H4 (cell line): ENCODE results near the gene GATD1. TPM values are rescaled to one million over a fixed set of nuclear protein-coding genes. Genes with fewer than 3 reads are reported as not detected.

Experiments used
- DNase-seq: peaks from one replicate; pipeline ENCODE4 v3.0.0-alpha.2; 2015; ENCODE audit warnings: low spot score
- total RNA-seq: library from RNA; depleted of rRNA; stranded (reverse); fragments of >200 nt; shearing (Covaris generic); gene quantifications from 2 replicates; pipeline ENCODE4 v1.2.3, GENCODE V29; 2014; rRNA removed

GATD1 gene
- total RNA-seq: 15.5 and 24.8 TPM in 2 replicates

GRCh38 chr11:777288-778255 lies at the start of gene GATD1:
Gene GATD1, minus strand, starts transcription at chr11:777487. Its CDS starts 25 bp downstream, at chr11:777462.
- peak; percentile 79 for DNase-seq

- DNase-seq: no peak
These were observed 49.5 kb upstream of the GATD1 start for GRCh38 chr11:826836-827145.

GRCh38 chr11:826227-826621 lies 48.9 kb upstream of the GATD1 start:
- DNase-seq: no peak

GRCh38 chr11:825366-826226 lies 48.3 kb upstream of the GATD1 start:
- DNase-seq: no peak

- DNase-seq: no peak
These were observed 47.7 kb upstream of the GATD1 start for GRCh38 chr11:824942-825341.

- DNase-seq: no peak
These were observed 47.1 kb upstream of the GATD1 start for GRCh38 chr11:824292-824880.

- no peak for DNase-seq
These were observed 46.4 kb upstream of the GATD1 start for GRCh38 chr11:823441-824291.

GRCh38 chr11:821512-822371 lies 44.5 kb upstream of the GATD1 start:
- DNase-seq: no peak

- DNase-seq: no peak
These were observed 43.6 kb upstream of the GATD1 start for GRCh38 chr11:820655-821511.

GRCh38 chr11:819943-820649 lies 42.8 kb upstream of the GATD1 start:
- peak; percentile 86 for DNase-seq

- peak; percentile 79 for DNase-seq
These were observed 42.0 kb upstream of the GATD1 start for GRCh38 chr11:819129-819931.

GRCh38 chr11:818396-819128 lies 41.3 kb upstream of the GATD1 start, which contains the start of gene PNPLA2:
Gene PNPLA2, plus strand, starts transcription at chr11:818914. Its CDS starts 805 bp downstream, at chr11:819719.
- no peak for DNase-seq

- no peak for DNase-seq
These were observed 39.1 kb upstream of the GATD1 start for GRCh38 chr11:816433-816779.

GRCh38 chr11:815675-816432 lies 38.6 kb upstream of the GATD1 start:
- DNase-seq: no peak

- DNase-seq: no peak
These were observed 36.3 kb upstream of the GATD1 start for GRCh38 chr11:813456-814096.

- no peak for DNase-seq
These were observed 35.8 kb upstream of the GATD1 start for GRCh38 chr11:813072-813455.
